Activated CD4-positive, alpha-beta T cell treated with anti-CD3 and anti-CD28 coated beads for 1 hour (primary cell): ENCODE results near the gene VMP1.
"Not testable (repeated sequence)": the region's sequence is repeated elsewhere in the genome, so short reads cannot be mapped to it uniquely, and the experiment has no call there.

Source experiments
- DNase-seq: peaks from one replicate; pipeline ENCODE4 v3.0.0-alpha.2; 2020

Gene VMP1

DNA sequence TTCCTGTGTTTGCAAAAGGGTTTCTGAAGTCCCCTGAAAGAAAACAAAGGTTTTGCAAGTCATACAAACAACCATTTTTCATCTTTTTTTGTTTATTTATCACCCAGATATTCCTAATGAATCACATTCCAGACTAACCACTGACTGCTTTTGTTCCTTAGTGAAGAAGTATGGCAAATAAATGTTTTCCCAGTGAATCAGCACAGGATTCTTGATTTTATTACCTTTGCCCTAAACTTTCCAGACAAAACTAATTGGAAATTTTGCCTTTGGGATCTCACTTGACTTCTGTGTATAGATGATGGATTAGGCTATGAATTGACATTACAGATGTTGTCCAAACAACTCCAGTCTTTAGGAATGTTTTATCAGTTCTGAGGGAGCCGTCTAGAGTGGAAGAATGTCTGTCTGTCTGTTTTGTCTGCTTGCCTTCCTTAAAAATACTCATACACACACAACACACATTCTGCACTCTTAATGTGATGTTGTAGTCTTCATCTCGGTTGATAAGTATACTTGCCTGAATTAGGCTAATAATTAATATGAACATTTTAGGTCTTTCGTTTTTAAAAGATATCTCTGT lies 48.9 kb downstream of the VMP1 start:
- no peak for DNase-seq

DNA sequence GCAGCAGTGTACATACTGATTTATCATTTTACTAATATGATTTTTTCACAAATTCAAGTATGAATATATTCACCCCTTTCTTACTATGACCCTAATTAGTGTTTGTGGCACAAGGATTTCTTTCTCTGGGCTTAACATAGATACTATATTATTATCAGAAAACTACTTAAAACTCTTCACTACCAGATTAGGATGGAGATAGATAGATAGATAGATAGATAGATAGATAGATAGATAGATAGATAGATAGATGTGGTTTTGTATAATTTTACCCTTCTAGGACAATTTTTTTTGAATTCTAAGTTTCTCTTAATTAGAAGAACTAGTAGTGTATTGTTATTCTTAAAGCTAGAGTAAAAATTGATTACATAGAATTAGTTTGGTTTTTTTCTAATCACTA lies 49.6 kb downstream of the VMP1 start:
- no peak for DNase-seq

DNA sequence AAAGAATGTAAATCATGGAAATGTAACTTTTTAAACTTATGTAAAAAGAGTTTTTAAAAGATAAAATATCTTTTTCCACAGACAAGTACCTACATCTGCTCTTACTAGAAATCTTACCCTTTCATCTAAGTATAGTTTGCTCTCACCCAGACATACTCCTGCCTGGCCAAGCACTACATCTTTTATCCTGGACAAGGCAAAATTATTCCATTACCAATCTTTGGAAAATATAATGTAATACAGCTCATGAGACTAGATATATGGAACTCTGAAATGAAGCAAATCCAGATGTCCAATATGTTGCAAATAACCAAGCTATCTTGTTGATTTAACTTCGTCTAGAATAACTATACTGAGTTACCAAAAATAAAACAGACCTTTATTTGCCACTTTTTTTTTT lies 50.0 kb downstream of the VMP1 start:
- DNase-seq, result no peak

DNA sequence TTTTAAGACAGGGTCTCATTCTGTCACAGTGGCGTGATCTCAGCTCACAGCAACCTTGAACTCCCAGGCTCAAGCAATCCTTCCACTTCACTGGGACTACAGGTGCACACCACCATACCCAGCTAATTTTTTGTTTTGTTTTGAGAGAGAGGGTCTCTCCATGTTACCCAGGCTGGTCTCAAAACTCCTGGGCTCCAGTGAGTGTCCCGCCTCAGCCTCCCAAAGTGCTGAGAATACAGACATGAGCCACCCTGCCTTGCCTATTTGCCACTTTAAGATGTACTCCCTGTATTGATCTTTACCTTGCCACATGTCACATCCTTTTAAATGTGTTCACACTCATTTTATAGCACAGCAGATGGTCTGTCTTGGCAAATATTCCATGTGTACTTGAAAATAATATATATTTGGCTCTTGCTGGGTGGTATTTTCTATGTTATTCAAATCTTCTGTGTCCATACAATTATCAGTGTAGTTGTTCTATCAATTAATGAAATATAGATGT lies 50.5 kb downstream of the VMP1 start:
- no peak for DNase-seq

DNA sequence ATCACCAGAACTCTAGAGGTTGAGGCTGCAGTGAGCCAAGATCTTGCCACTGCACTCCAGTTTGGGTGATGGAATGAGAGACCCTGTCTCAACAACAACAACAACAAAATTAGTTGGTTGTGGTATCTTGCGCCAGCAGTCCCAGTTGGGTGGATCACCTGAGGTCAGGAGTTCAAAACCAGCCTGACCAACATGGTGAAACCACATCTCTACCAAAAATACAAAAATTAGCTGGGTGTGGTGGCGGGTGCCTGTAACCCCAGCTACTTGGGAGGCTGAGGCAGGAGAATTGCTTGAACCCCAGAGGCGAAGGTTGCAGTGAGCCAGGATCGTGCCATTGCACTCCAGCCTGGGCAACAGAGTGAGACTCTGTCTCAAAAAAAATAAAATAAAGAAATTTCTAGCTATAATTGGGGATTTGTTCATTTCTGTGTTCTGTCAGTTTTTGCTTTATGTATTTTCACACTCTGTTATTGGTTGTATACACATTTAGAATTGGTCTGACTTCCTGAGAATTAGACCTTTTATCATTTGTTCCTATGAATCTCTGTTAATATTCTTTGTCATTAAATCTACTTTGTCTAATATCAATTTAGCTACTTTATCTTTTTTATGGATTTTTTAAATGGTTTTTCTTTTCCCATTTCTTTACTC lies 51.7 kb downstream of the VMP1 start:
- not testable (repeated sequence) for DNase-seq

DNA sequence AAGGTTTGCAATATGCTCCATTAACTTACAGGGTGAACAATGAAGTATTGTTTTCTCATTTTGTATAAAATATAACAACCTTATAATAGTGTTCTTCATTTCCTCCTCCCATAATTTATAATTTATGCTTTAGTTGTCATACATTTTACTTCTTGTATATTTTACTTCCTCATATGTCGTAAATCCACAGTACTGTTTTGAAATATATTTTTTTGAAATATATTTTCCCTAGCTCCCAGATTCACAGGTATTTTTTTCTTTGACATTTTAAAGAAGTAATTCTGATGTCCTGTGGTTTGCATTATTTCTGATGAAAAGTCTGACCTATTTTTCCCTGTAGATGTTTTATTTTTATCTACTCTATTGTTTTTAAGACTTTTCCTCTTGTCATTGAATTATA lies 52.7 kb downstream of the VMP1 start:
- DNase-seq, result no peak

DNA sequence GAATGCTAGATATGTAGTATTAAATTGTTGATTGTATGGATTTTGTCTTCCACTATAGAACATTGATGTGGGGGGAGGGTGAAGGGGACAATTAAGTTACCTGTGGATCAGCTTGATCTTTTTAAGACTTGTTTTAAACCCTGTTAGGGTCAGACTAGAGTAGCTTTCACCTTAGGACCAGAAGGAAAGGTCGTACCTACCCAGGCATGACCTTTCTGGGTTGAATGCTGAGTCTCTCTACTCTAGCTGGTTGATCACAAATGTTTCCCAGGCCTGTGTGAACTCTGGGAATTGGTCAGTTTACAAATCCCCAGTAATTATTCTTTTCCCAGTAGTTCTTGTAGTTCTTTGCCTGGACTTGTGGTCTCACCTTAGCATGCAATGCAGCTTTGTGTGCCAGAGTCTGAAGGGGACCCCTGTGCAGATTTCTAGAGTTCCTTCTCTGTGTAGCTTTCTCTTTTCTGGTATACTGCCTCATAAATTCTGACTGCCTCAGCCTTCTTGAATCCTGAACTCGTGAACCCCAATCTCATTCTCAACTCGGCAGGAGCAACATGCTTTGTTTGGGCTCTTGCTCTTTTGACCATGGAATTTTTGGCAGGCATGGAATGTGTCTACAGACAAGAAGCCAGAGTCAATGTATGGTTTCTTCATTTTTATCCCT lies 54.1 kb downstream of the VMP1 start:
- DNase-seq, result no peak

DNA sequence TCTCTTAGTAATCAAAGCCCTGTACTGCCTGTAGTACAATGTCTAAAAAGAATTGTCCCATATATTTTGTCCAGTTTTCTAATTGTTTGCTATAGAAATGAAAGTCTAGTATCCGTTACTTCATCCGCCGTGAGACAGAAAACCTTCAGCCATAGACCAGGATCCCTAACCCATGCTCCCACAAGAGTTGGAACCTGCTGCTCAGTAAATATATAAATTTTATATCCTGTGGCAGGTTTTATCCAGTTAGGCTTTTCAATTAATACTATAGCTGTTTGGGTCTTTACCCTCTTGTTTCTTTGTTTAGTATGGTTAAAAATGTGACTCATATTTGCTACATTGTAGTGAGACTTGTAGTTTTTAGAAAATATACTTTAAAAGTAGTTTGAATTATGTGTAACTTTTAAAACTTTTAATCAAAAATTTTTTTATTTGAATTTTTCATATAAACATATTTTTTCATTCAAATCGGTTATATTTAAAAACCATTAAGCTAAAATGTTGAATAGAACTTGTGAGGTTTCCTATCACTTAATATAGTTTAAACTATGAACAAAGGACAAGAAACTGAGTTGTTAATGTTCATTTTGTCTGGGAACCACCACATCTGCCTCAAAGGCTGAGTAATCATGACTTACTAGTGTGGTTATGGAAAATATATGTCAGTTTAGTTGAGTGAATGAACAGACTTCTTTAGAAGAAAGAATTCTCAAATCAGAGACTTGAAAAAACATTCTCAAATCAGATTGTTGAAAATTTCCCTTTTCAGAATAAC lies 54.8 kb downstream of the VMP1 start:
- no peak for DNase-seq

DNA sequence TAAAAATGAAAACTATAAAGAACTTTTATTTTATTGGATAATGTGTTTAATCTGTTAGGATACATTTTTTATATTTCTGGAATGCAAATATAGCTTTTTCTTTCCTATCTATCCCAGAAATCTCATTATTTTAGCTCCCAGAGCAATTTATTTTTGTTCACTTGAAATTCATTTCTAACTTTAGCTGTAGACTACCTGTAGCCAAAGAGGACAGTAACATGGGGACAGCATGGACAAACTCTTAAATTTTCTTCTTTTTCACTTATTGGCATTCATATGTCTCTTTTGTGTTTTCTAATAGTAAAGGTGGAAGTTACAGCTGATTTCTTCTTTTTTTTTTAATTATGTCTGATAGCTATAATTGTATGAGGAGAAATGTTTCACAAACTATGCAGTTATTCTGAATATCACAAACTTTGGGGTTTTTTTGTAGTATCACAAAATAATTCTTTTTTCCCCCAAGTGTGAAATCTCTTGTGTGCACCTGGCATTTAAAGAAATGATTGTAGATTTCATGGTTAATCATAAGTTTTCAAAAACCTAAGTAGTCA lies 55.4 kb downstream of the VMP1 start:
- DNase-seq, result no peak

DNA sequence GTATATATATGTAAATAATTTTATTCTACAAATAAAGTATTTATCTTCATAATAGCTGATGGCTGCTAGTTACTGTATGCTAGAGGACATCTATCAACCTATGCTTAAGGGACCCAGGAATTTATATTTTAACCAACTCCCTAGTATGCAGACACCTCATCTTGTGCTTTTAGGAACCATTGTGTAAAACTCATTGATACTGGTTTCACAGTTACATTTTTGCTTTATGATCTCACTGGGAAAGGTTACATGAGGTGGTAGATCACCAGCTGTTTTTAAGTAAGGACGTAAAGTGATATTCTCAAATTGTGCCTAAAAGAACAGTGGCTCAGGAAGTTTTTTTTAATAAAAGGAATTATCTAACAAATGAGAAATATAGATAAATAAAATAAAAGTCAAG lies 56.4 kb downstream of the VMP1 start:
- no peak for DNase-seq

DNA sequence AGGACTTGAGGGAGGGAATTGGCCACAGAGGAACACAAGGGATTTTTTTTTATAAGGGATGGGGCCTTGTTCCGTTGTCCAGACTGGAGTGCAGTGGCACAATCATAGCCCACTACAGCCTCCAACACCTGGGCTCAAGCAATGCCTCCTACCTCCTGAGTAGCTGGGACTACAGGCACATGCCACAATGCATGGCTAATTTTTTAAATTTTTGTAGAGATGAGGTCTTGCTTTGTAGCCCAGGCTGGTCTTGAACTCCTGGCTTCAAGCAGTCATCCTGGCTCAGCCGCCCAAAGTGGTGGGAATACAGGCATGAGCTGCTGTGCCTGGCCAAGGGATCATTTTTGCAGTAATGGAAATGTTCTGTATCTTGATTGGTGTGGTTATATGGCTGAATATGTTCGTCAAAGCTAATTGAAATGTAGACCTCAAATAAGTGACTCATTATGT lies 56.9 kb downstream of the VMP1 start:
- no peak for DNase-seq

DNA sequence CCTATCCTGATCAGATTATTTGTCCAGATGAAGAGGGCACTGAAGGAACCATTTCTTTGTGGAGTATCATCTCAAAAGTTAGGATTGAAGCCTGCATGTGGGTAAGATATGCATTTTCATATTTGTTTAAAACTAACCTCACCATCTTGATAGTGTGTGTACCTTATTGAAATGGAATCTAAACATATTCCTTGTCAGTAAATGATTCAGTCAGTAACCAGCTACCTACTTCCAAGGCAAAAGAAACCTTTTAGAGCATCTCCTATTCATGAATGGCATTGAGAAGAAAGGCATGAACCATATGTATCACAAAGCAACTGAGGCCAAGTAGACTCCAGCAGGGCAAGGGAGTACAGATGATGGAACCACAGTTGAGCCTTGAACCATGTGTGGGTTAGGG lies 57.6 kb downstream of the VMP1 start:
- DNase-seq, result no peak

DNA sequence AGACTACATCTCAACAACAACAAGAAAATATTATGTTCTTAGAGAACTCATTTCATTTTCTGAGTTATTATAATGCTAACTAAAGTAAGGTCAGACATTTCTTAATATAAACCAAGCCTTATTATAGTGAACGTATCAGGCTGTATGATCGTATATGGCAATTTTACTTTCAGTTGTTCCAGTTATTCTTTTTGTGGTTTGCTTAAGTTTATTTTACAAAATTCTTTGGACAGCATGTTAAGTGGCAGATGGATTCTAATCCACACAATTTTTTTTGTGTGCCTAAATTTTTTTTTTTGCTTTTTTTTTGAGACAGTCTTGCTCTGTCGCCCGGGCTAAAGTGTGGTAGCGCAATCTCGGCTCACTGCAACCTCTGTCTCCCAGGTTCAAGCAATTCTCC lies 59.0 kb downstream of the VMP1 start:
- DNase-seq, result no peak

DNA sequence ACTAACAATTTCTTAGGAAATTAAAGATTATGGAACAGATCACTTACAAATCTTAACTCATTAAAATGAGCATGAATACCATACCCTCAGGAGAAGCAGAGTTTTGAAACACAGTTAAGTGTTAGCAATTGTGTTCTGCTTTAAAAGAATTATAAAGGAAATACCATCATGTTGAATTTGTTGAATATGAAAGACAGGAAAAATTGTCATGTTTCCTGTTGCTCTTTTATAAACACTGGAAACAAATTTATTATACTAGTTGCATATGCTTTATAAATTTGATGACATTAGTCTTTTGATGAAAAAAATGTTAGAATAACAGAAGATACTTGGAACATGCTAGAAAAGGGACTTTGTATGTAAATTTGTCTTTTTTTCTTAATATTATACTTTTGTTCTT lies 59.7 kb downstream of the VMP1 start:
- no peak for DNase-seq

DNA sequence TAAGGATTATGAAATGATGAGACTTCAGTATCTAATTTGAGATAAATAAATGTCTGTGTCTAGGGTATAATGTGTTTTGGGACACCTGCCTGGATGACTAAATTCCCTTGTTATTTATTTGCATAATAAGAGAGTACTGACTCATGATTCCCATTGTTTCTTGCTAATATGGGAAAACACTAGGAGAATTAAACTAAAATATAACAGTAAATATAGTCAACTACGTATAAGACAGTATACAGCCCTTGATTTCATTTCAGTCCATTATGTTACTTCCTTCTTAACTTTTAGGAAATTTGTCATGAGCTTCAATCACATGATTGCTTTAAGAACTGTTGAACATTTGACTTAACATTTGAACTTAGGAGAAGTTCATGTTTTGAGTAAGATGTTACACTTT lies 62.4 kb downstream of the VMP1 start:
- DNase-seq, result no peak

DNA sequence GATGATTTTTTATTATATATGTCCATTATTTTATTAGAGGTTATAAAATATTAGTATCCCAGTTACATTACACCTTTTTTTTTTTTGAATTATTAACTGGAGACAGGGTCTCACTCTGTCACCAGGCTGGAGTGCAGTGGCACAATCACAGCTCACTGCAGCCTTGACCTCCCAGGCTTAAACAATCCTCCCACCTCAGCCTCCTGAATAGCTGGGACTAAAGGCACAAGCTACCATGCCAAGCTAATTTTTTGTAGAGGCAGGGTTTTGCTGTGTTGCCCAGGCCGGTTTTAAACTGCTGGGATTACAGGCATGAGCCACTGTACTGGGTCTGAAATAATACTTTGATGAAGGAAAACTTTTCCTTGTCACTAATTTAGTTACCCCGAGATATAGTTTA lies 63.6 kb downstream of the VMP1 start:
- no peak for DNase-seq

DNA sequence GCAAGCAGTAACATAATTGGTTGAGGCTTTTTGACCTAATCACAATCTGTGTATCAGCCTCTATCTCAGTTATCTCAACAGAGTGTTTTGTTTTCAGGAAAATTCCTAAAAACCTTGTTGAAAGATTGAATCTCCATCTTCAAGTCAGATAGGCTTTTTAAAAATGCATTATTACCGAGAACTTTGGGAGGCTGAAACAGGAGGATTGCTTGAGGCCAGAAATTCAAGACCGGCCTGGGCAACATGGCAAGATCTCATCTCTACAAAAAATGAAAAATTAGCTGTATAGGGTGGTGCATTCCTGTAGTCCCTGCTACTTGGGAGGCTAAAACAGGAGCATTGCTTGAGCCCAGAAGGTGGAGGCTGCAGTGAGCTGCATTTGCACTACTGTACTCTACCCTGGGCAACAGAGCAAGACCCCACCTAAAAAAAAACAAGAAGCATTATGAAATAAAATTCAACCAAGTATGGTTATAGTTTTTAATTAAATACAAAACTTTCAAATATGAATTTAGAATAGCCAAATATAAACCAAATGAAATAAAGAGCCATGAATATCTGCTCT lies 68.4 kb downstream of the VMP1 start:
- DNase-seq, result no peak

DNA sequence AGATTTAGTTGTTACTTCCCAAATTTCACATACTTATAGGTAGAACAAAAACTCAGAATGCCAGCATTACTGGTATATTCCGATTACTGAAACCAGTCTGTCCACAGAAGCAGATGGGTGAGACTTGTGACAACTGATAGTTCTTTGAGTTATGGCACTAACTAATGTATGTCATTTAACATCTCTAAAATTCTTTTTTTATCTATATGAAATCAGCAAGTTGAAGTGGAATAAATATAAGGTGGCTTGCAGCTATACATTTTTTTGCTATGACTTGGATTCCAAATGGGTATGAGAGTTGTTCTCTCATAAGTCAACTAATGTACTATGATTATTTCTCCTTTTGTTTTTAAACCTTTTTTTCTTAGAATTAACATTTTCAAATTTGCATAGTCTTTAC lies 69.1 kb downstream of the VMP1 start:
- no peak for DNase-seq

DNA sequence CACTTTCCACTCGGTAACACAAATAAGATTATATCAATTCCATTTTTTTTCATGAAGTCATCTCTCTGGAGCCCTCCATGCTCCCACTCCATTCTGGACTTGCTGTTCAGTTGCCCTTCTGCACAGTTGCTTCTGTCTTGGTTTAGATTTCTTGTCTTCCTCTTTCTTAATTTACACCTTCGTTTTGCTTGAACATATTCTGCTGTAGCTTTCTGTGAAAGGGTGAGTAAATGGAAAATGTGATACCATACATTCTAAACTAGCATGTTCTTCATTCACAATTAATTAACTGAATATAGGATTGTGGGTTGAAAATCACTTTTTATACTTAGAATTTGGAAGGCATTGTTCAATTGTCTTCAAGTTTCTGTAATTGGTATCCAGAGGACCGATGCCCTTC lies 69.6 kb downstream of the VMP1 start:
- DNase-seq, result no peak

DNA sequence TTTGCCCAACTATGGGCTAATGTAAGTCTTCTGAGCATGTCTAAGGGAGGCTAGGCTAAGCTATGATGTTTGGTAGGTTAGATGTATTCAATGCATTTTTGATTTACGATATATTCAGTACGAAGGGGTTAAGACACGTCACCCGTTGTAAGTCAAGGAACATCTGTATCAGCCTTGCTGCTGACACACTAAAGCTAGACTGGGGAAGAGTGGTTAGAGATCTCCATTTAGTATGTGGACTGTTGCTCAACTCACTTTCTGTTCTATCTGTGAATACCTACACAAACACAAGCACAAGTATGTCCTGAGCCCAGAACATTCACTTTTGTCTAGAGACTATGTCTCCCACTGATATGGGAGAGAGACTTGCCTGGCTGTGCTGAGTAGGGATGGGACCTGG lies 71.5 kb downstream of the VMP1 start:
- DNase-seq, result no peak

DNA sequence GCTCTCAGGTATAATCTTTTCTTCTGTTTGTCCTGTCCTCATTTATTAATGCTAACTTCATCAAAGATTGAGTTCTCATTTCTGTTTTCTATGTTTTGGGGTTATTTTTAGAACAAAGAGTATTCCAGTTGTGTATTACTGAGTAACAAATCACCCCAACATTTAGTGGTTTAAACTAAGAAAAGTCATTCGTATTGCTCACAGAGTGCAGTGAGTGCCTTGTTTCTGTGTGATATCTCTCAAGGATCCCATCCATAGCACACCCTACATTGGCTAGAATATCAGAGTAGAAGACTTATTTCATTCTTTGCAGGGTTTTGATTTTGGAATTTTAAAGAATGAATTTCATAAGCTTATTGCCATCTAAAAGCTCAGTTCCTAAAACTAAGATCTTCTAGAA lies 72.1 kb downstream of the VMP1 start:
- no peak for DNase-seq

DNA sequence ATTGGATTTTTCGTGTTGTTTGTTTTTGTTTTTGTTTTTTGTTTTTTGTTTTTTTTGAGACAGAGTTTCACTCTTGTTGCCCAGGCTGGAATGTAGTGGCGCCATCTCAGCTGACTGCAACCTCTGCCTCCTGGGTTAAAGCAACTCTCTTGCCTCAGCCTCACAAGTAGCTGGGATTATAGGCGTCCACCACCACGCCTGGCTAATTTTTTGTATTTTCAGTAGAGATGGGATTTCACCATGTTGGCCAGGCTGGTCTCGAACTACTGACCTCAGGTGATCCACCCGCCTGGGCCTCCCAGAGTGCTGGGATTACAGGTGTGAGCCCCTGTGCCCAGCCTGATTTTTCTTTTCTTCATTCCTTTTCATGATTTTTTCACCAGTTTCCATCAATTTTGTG lies 73.1 kb downstream of the VMP1 start:
- DNase-seq, result not testable (repeated sequence)
